Activated CD4-positive, alpha-beta T cell treated with anti-CD3 and anti-CD28 coated beads for 24 hours (primary cell): ENCODE data around the gene DIP2C.
"Not testable (repeated sequence)": the region's sequence is repeated elsewhere in the genome, so short reads cannot be mapped to it uniquely, and the experiment has no call there.

Source experiments
- DNase-seq, 2 donors: peaks; one replicate each; pipeline ENCODE4 v3.0.0-alpha.2; 2020; ENCODE audit warnings: low read depth in 2 of 2

The DIP2C gene

DNA sequence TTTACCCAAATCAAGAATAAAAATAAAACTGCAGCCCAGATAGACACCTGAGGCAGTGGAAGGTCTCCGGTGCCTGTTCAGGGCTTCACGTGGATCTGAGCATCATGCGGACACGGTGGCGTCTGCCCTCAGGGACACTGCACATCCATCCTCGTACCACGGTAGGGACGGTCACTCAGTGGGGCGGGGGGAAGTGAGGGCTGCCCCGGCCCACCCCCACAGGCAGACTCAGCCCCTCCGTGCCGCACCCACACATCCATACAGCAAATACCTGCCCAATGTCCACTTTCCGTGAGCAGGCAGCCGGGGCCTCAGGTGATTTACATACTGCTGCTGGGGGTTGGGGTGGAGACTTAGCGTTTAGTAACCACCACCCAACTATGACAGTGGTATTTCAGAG lies 207.8 kb downstream of the DIP2C start:
- no peak for DNase-seq

DNA sequence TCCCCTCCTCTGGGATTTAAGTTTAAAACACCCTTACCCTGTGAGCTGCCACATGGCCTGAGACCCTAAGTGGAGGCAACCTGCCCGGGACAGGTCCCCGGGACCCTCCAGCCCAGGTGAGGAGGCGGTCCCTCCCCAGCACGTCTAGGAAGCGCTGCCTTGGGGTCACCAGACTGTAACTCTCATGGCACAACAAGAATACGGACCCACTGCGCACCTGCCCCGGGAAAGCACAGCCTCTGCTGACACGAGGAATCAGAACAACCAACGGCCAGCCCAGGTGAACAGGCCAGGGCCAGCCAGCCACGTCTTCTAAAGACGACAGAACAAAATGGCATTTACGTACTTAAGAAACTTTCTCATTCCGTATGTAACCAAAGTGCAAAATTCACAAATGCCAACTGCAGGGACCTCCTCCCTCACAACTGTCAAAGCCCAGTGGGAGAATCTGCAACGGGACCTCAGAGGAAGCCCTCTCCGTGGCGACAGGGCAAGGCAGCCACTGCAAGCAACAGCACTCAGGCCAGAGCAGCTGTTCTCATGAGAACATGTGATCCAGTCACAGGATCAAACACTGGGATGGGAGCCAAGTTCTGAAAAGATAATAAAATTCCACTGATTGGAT lies 208.4 kb downstream of the DIP2C start:
- DNase-seq = no peak

DNA sequence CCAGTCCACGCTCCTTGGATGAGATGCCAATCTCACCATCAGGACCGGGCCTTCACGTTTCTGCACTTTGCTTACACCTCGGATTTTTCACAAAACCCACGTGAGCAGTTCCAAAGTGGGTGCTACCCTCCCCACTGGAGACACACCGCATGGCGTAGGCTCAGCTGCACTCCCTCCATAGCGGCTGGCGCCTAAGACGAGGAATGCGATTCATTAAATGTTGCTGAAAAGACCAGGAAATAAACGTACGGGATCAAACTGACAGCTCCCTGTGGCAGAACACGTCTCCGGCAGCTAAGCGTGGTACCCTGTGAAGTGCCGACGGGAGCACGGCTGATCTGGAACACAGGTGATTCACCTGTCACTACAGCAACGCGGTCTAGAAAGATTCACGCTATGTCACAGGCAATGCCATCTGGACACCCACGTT lies 209.0 kb downstream of the DIP2C start:
- DNase-seq = no peak

DNA sequence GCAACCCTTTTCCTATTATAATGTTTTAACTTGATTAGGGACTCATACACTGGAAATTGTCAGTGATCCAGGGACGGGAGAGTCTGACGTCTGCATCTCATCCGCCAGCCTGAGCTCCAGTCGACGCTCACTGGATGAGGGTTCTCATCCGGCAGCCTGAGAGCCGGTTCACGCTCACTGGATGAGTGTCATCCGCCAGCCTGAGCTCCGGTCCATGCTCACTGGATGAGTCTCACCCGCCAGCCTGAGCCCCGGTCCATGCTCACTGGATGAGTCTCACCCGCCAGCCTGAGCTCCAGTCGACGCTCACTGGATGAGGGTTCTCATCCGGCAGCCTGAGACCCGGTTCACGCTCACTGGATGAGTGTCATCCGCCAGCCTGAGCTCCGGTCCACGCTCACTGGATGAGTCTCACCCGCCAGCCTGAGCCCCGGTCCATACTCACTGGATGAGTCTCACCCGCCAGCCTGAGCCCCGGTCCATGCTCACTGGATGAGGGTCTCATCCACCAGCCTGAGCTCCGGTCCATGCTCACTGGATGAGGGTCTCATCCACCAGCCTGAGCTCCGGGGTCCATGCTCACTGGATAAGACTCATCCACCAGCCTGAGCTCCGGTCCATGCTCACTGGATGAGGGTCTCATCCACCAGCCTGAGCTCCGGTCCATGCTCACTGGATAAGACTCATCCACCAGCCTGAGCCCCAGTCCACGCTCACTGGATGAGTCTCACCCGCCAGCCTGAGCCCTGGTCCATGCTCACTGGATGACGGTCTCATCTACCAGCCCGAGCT lies 209.6 kb downstream of the DIP2C start:
- DNase-seq = not testable (repeated sequence)

- DNase-seq = no peak
Observed at GRCh38 chr10:478471-479245, 210.8 kb downstream of the DIP2C start.

GRCh38 chr10:477620-478019 lies 211.8 kb downstream of the DIP2C start:
- DNase-seq = no peak

- DNase-seq = no peak
Observed at GRCh38 chr10:476455-476780, 213.1 kb downstream of the DIP2C start.

DNA sequence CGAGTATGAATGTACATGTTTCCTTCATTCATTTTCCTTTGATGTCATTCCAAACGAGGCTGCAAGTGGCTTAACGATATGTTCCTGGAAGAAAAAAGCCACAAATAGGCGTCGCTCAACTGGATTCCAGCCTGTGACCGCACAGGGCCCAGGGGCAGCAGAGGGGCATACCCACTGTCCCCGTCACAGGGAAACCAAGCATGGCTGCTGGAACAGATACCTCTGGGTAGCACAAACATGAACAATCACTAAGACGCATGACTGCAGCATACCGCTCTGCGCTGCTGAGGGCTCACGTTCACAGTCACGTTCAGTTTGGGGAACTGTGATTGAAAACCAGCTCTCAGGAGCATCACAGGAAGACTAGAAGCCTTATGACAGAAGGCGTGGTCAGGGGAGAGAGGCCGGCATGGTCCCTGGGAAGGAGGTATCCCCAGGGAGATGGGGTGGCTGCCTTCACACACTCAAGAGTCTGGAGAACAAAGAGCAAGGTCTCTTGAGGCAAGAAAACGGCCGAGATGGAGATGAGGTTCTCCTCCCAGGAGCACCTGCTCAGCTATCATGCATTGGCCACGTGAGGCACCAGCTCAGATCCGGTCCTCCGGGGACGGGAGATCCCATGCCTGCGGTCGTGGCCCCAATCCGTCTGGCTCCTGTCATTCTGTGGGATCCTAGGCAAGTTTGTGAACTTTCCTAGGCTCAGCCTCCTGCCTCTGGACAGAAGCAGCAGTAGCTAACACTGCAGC lies 213.6 kb downstream of the DIP2C start:
- no peak for DNase-seq

GRCh38 chr10:474946-475345 lies 214.5 kb downstream of the DIP2C start:
- DNase-seq = no peak

- no peak for DNase-seq
Observed at GRCh38 chr10:474406-474805, 215.1 kb downstream of the DIP2C start.

GRCh38 chr10:472241-472910 lies 217.1 kb downstream of the DIP2C start:
- no peak for DNase-seq

DNA sequence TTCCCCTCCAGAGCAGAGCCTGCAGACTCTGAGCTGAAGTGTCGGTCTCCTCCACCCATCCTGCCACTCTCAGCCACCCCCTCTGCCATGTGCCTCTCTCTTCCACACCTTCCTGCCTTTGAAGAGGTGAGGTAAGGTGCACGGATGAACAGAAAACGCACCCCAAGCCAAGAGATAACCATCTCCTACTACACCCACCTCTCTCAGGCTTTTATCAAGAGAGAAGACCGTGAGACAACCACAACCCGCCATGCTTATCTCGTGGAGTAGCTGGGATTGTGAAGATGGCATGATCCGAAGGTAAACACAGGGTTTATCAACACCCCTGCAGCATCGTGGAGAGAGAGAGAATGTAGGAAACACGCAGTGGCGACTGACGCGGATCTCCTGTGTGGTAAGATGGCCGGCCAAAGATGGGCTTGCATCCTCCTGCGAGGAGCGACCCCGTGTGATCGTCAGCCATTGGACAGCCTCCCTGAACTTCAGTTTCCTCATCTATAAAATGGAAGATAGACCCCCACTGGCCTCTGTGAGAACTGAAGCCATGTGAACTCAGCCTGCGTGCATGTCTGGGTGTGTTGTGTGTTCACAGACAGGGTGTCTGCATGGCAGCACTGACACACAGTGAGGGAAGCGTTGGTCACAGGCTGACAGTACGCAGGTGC lies 219.0 kb downstream of the DIP2C start:
- DNase-seq = no peak

DNA sequence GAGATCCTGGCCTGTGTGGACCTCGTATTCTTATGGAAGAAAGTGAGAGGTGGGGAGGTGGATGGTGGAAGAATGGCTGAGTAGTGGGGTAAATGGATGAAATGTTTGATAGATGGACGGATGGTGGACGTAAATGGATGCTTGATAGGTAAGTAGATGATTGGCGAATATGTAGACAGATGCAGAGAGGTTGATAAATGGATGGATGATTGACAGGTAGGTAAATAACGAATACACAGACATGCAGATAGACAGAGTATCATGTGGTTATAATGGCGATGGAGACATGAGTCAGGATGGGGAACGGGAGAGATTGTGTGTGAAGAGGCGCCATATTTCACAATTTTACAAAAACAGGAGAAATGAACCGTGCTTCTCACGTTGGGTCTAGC lies 219.5 kb downstream of the DIP2C start:
- DNase-seq = no peak

- no peak for DNase-seq
Observed at GRCh38 chr10:459743-460142, 229.7 kb downstream of the DIP2C start.

GRCh38 chr10:458421-458851 lies 231.0 kb downstream of the DIP2C start:
- no peak for DNase-seq

GRCh38 chr10:456486-456885 lies 233.0 kb downstream of the DIP2C start:
- DNase-seq = no peak

DNA sequence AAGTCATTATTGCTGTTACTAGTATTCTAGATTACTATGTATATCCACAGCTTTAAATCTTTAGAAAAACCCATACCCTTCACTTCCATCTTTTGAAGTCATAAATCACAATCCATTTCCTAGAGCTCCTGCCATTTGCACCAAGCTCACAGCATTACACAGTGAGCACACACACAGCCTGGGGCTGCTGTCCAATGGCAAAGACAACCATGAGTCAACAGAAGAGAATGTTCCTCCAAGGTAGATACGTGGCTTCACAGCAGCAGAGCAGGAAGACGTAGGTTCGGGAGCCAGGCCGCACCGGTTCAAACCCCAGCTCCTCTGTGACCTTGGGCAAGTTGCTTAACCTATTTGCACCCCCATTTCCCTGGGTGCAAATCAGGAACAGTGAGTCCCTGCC lies 234.6 kb downstream of the DIP2C start:
- DNase-seq = no peak

DNA sequence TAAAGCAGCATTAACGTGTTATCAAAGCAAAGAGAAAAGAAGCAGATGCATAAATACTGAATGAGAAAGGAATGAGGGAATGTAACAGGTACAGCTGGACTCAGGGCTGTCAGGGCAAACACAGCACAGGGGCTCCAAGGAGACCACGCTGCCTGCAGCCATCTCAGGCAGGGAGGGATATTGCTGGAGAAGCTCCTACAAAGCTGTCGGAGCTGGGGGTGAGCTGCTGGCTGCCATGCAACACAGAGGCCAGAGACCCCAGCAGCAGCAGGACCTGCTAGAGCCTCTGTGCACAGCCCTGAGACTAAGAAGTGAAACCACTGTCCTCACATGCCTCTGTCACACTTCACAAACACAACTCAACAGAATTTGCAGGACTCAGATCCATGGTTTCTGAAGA lies 235.8 kb downstream of the DIP2C start:
- no peak for DNase-seq

- no peak for DNase-seq
Observed at GRCh38 chr10:452512-453426, 236.7 kb downstream of the DIP2C start.

GRCh38 chr10:451856-452255 lies 237.6 kb downstream of the DIP2C start:
- no peak for DNase-seq
